HG02840 (cell line): Measurements from ENCODE around the gene STK10.

Source experiments
- ATAC-seq: cut with Tn5 transposase; IDR thresholded peaks from one replicate; pipeline ENCODE4 v1.9.1; 2021; ENCODE audit warnings: mild to moderate bottlenecking, moderate library complexity, moderate number of reproducible peaks; ENCODE audit not compliant: unreplicated experiment, low FRiP score

STK10 gene

DNA sequence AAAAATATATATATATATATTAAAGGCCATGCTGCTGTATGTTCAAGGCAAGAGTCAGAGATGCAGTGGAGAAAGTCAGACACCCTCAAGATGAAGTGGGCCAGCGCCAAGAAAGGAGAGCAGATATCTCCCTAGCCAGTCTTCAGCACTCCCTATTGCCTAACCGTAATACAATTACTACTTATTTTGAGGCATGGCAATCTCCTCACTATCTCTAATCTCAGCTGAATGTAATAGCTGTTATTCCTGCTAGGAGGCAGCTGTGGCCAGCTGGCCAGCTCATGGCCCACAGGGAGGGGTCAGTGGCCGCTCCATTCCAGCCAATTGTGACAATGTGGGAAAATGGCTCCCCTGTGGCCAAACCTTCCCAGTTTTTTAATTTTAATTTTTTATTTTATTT lies 94.1 kb downstream of the STK10 start:
- no peak for ATAC-seq

DNA sequence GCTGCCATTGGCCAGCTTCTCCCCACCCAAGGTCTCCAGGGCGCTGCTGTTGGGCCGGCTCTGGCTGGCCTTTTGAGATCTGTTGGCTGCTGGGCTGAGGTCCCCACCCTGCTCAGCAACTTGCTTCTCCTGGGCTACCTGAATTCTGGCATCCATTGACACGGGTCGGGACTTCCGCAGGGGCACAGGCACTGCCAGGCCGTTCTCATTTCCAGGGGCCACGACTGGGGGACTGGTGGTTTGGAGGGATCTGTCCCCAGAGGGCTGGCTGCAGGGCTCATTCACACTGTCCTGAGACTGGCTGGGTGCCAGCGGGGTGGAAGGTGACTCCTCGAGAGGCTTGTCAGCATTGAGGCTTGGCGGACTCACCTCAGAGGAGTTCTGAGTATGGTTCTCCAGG lies 94.5 kb downstream of the STK10 start:
- no peak for ATAC-seq

DNA sequence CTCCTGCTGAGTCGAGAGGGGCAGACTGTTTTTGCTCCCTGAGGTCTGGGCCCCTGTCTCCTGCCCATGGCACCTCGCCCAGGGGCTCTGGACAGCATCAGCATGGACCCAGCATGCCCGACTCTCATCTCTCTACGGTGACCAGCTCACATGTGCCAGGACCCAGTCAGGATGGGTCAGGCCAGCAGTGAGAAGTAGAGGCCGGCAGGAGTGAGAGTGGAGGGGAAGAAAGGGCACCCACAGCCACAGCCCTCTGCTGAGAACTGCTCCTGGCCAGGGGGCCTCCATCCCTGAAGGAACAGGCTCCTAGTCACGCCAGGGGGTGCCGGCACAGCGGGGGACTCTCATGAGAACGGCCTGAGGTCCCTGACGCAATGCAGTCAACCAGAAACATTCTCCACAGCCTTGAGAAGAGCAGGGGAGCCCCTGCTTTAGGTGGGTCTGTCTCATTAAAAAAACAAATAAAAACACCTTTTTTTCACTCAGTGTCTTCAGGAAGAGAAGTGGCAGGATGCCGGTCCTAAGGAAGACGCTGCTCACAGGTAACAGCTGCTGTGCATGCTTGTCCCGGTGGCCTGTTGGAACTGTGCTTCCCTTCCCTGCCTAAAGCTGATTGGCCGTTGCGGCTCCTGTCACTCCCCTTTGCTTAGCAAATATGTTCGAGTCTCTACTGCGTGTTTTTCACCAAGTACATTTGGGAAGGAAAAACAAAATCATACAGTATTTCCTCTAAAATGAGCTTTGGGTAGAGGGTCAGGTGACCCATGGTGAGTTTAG lies 95.9 kb downstream of the STK10 start:
- ATAC-seq: no peak

DNA sequence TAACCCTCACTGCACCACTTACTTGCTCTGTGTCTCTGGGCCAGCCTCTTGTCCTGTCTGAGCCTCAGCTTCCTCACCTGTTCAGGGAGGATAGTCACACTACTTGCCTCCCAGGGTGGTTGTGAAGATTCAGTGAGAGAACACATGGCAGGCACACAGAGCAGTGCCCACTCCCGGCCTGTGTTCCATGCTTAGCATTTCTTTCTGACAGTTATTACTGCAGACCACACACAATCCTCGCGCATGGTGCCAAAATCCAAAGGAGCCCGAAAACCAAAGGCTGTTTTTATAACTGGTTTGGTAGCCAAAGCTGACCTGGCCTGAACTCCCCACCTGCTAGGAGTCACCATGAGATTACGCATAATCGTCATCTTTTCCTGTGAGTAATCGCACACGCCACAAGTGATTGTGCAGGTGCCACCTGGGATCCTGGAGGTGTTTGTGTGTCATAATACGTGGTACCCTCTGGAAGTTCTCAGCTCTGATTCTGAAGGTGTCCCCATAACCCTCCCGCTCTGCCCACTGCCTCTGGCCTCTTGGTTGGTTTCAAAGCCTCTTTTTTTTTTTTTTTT lies 97.0 kb downstream of the STK10 start:
- no peak for ATAC-seq

DNA sequence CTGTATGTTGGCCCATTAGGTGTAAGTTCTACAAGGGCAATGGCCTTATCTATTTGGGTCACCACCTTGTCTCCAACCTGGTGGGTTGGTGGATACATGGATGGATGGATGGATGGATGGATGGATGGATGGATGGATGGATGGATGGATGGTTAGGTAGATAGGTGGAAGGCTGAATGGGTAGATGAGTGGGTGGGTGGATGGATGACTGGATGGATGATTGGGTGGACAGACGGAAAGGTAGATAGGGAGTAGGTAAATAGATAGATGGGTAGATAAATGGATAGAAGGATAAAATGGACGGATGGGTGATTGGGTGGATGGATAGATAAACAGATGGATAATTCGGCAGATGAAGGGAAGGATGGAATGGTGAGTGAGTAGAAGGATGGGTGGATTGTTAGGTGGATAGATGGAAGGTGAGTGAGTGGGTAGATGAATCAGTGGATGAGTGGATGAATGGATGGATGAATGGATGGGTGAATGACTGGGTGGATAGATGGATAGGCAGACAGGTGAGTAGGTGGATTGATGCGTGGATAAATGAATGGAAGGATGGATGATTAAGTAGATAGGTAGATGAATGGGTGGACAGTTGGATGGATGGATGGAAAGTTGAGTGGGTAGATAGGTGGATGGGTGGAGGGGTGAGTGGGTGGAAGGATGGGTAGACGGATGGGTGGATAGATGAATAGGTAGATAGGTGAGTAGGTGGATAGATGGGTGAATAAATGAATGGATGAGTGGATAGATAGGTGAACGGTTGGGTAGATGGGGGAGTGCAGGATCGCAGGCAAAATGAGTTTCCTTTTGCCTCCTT lies 98.5 kb downstream of the STK10 start:
- no peak for ATAC-seq

DNA sequence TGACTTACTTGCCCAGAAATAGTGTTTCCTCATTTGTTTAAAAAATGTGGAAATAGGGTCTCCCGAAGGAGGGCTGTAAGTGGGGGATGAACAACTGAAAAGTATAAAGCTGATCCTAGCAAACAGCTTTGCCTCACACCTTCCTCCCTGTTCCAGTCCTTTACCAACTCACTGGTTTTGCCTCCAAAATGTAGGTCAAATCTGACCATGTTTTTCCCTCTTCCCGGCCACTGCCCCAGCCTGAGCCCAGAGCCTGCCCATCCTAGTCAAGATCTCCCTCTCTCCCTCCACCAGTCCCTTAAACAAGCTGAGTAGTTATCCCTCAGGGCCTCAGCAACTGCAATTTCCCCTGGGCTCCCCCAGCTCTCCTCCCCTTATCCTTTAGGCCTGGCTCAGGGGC lies 99.2 kb downstream of the STK10 start:
- ATAC-seq: no peak

DNA sequence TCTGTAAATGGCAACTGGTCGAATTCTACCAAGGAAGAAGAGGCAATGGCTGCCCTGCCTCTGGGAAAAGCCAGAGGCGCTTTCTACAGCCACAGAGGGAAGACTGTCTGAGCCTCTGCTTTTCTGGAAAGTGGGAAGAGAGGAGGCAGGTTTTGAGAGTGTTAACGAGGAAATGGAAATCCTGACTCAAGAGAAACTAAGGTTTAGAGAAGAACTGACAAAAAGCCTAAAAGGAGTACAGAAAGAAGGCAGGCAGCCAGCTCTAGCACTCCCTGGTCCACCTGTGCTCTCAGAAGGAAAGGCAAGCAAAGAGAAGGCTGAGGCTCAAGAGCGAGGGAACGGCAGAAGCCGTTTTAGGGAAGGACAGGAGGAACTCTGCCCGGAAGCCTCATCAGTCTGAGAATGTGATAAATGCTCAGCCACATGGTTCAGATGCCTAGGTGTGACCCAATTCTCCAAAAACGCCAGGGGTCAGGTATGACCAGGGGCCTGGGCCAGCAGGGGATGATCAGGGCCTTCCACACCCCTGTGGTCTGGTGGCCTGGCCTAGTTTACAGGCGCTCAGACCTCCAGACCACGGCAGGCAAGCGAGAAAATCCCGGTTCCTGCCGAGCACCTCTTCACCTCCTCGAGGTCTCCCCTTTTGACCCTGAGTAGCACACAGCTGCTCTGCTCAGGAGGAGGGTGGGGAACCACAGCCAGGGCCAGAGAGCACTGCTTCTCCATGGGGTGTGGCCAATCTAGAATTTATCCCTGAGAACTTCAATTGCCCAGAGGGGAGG lies 101.6 kb downstream of the STK10 start:
- no peak for ATAC-seq

DNA sequence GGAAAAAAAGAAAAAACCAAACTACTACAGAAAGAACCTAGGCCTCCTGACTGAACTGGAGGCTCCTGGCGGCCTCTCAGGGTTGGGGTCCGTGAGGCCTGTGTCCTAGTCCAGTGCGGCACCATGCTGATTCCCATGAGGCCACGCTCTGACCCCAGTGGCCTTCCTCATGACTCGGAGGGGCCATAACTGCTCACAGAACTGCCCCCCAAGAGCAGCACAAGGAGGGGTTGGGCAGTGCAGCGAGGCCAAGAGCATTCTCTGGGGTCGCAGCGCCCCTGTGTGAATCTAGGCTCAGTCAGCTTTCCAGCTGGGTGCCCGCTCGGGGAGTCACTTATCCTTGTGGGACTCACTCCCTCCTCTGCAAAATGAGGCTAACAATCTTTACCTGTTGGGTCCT lies 102.3 kb downstream of the STK10 start:
- ATAC-seq: no peak

DNA sequence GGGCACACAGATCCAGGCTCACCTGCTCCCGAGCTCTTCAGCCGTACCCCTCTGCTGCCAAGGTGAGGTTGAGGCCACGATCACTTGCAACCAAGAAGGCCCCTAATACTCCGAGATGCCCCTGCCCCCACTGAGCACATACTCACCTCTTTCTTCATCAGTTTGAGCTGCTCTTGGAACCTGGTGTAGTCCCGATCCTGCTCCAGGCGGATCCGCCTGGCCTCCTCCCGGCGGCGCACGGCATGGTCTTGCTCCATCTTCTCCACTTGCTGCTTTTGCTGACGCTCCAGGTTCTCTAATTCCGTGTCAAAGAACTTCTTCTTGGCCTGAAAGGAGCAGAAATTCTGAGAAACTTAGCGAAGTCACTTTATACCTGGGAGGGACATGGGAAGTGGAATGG lies 105.8 kb downstream of the STK10 start:
- no peak for ATAC-seq

DNA sequence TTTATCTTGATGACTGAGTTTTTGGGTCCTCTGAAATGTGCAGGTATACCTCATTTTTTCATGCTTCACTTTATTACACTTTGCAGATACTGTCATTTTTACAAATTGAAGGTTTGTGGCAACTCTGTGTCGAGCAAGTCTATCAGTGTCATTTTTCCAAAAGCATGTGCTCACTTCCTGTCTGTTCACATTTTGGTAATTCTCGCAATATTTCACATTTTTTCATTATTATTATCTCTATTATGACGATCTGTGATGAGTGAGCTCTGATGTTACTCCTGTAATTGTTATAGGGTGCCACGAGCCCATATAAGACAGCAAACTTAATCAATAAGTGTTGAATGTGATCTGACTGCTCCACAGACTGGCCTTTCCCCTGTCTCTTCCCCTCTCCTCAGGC lies 108.1 kb downstream of the STK10 start:
- no peak for ATAC-seq

DNA sequence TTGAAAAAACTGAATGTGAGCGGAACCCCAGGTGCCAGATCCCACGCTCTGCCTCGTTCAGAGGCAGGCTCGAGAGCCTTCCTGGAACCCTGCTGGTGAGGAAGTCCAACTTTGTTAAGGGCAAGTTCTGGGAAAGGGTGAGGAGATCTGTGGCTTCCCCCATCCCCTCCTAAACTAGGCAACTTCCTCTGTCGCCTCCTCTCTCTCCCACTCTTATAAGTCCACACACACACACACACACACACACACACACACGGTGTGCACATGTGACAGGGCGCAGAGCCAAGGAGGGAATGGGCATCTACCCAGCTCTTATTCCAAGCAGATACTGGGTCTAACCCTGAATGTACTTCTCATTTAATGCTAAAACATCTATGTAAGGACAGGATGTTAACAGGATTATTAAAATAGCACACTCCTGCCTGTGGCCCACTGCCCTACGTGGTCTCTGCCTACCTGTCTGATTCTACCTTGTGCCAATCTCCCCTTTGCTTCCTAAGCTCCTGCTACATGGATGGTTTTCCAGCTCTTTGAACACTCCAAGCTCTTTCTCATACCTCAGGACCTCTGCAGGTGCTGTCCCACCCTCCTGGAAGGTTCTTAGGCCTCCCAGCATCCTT lies 109.2 kb downstream of the STK10 start:
- ATAC-seq: no peak

DNA sequence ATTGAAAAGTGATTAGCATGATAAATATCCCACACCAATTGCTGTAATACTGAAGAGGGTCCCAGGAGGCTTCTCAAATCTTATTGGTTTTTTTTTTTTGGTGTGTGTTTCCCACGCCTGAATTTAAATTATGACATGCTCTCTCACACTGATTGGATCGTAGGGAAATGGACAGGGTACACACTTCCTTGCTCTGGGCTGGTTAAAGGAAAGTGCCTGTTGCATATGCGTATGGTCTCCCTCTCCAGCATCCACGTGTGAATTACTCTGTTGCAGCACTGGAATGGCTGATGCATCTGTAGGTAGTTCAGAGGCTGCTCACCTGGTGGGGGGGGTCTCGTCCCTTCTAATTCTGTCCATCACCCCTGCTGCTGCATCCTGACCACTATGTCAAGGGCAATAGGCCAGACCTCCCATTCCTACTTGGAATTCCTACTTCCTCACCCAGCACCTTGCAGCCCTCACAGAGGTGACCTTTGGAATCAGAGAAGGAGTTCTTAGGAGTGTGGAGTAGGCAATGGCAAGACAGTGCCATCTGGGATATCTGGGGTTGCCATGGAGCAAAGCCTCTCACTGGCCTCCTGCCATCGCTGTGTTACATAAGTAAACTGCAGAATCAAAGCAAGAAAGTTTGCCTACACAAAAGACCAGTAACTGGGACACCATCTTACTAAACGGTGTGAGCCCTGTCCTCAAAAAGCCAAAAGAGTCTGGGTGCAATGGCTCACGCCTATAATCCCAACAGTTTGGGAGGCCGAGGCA lies 110.2 kb downstream of the STK10 start:
- ATAC-seq: no peak

DNA sequence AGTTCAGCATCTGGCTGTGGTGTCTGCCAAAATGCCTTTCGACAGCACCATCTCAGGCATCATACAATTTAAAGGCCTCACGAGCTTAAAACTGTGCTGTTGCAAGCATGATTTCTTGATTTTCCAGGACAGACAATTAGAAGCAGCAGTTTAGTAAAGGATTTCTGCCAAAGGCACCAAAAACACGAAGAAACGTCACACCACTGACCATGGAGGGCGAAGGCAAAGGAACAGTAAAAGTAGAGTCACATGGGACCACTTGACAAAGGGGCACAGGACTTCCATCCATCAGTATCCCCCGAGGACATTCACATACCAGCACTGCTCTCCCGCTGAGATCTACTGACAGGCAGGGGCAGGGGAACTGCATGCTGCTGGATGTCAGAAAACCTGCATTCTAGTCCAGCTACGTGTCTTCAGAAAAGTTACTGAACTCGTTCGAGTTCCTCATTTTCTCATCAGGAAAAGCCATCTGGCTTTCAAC lies 111.2 kb downstream of the STK10 start:
- ATAC-seq: no peak

DNA sequence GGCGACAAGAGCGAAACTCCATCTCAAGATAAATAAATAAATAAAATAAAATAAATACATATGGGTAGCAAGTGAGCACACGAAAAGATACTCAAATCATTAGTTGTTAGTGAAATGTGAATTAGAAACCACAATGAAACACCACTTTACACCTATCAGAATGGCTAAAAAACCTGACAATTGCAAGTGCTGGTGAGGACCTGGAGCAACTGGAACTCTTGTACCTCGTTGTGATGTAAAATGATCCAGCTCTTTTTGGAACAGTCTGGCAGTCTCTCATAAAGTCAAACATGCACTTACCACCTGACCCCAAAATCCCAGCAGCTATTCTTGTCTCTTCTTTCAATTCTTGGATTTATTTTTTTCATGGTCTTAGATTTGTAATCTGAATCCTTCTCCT lies 112.4 kb downstream of the STK10 start:
- no peak for ATAC-seq

DNA sequence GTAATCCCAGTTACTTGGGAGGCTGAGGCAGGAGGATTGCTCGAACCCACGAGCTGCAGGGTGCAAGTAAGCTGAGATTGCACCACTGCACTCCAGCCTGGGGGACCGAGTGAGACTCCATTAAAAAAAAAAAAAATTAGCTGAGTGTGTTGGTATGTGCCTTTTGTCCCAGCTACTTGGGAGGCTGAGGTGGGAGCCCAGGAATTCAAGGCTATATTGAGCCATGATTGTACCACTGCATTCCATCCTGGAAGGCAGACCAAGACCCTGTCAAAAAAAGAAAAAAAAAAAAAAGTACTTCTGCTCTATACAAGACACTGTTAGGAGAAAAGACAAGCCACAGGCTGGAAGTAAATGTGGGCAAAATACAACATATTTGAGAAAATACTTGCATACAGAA lies 113.1 kb downstream of the STK10 start:
- ATAC-seq: no peak

DNA sequence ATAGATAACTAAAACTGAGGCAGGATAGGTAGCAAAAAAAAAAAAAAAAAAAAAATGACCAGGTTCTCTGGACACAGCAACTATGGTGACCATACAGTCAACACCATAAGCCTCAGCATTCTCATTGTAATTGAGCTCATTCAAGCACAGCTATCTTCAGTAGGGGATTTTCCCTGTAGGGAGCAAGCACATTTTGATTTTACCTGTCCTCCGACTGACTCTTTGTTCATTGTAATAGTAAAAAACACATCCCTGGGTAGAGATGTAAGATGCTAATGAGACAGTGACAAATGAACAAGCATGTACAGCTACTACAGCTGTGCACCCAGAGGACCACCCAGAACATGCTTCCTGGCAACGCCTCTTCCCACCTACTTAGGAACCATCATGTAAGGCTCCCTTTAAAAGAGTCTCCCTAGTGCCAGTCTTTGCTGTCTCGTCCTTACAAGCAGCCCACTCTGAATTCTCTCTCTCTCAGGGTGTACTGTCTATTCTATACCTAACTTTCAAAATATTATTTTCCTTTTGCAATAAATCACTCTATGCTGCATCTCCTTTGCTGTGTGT lies 116.6 kb downstream of the STK10 start:
- no peak for ATAC-seq

DNA sequence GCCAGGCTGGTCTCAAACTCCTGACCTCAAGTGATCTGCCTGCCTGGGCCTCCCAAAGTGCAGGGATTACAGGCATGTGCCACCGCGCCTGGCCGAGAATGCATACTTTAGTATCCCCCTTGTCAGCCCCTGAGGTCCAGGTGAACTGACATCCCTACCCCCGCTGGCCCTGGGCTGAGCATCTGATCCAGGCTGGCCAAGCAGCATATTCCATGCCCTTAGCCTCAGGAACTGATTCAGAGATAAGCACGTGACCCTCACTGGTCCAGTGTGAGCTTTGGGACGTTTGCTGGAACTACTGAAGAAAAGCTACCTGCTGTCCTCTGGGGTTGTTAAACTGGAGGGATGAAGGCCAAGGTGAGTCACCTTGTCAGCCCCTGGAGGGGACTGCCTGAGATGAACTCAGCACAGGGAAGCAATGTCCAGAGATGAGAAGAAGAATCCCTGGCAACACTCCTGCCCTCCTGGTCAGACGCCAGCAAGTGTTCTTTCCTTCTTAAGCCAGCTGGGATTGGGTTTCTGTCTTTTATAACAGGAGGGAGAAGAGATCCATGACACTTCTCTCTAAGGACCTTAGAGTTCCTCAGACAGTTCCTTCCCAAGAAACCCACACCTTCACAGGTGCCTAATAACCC lies 122.5 kb downstream of the STK10 start:
- ATAC-seq: no peak

DNA sequence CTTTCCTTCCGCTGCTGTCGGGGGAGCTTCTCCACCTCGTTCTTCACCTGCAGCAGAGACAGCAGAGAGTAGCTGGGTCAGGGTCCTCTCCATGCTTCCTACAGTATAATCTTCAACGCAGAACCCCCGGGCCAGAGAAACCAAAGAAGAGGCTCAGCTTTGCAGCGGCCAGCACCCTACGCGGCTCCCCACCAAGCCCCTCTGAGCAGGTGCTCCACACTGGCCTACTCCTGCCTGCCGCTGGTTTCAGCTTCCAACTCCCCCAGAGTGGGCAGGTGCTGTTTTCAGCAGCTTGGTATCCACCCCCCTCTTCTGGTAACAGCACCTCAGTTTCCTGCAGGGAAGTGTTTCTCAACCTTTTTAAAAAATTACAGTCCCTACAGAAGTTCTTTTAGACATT lies 123.3 kb downstream of the STK10 start:
- no peak for ATAC-seq

DNA sequence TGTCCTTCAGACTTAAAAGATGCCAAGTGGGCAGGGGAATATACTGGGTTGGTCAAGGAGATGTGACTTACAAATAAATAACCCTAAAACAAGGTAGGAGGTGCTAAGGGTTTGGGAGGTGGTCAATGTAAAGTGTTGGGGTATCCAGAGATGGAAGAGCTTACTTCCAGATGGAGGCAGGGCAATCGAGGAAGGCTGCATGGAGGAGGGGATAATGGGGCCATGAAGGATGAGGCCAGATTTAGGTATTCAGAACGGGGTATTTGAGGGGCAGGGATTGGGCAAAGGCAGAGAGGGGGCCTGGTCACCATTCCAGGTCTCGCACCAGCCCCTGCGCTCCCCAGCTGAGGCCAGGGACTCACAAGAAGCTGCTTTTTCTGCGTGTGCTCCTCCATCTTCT lies 123.7 kb downstream of the STK10 start:
- ATAC-seq: no peak
